ENCODE results near the gene CAMK2B. TPM values are rescaled to one million over a fixed set of nuclear protein-coding genes. Genes with fewer than 3 reads are reported as not detected.

Gene CAMK2B
- total RNA-seq, 1 experiment from 2014 or later = 0.34 TPM

DNA sequence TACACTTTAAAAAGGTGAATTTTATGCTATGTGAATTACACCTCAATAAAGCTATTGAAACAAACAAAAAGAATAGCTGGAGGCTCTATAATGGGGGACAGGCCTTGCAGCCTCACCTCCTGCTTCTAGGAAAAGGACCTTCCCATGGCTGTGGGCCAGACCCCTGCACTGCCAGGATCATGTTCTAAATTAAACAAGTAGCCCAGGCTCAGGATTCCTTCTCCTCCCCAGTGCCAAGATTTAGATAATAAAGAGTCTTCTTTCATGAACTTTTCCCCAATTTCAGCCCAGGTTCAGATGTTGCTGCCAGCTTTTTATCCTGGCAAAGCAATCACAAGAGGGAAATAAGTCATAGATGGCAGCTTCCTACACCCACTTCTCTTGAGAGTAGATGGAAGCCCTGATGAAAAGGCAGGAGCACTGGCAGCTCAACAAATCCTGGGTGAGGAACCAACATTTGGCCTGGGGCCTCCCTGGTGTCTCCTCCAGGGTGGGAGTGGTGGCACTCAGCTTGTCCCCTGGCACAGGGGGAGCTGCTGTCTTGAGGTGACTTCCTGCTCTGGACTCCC is 22.2 kb upstream of the CAMK2B start (continued):
- TF ChIP-seq, protein P1, sequence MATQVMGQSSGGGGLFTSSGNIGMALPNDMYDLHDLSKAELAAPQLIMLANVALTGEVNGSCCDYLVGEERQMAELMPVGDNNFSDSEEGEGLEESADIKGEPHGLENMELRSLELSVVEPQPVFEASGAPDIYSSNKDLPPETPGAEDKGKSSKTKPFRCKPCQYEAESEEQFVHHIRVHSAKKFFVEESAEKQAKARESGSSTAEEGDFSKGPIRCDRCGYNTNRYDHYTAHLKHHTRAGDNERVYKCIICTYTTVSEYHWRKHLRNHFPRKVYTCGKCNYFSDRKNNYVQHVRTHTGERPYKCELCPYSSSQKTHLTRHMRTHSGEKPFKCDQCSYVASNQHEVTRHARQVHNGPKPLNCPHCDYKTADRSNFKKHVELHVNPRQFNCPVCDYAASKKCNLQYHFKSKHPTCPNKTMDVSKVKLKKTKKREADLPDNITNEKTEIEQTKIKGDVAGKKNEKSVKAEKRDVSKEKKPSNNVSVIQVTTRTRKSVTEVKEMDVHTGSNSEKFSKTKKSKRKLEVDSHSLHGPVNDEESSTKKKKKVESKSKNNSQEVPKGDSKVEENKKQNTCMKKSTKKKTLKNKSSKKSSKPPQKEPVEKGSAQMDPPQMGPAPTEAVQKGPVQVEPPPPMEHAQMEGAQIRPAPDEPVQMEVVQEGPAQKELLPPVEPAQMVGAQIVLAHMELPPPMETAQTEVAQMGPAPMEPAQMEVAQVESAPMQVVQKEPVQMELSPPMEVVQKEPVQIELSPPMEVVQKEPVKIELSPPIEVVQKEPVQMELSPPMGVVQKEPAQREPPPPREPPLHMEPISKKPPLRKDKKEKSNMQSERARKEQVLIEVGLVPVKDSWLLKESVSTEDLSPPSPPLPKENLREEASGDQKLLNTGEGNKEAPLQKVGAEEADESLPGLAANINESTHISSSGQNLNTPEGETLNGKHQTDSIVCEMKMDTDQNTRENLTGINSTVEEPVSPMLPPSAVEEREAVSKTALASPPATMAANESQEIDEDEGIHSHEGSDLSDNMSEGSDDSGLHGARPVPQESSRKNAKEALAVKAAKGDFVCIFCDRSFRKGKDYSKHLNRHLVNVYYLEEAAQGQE (IDR thresholded peaks at IDR 0.05; ENCODE audit: low read depth) = no peak
- TF ChIP-seq ZNF274 (IDR thresholded peaks at IDR 0.05; ENCODE audit: low read depth, low read length) (no peak), SP1 (IDR thresholded peaks at IDR 0.05; ENCODE audit: low read depth) (no peak), YY1 (IDR thresholded peaks at IDR 0.05; ENCODE audit: extremely low read depth, insufficient replicate concordance, low read depth, low read length) (no peak), SRF (IDR thresholded peaks at IDR 0.05; ENCODE audit: low read depth) (no peak), EGR1 (IDR thresholded peaks at IDR 0.05; ENCODE audit: low read depth) (no peak), EZH2 (IDR thresholded peaks at IDR 0.05) (no peak), TCF7L2 (IDR thresholded peaks at IDR 0.05; ENCODE audit: borderline replicate concordance, extremely low read depth, insufficient read depth, insufficient read length) (no peak), ZFX (IDR thresholded peaks at IDR 0.05) (no peak)
- TF ChIP-seq, protein P2, sequence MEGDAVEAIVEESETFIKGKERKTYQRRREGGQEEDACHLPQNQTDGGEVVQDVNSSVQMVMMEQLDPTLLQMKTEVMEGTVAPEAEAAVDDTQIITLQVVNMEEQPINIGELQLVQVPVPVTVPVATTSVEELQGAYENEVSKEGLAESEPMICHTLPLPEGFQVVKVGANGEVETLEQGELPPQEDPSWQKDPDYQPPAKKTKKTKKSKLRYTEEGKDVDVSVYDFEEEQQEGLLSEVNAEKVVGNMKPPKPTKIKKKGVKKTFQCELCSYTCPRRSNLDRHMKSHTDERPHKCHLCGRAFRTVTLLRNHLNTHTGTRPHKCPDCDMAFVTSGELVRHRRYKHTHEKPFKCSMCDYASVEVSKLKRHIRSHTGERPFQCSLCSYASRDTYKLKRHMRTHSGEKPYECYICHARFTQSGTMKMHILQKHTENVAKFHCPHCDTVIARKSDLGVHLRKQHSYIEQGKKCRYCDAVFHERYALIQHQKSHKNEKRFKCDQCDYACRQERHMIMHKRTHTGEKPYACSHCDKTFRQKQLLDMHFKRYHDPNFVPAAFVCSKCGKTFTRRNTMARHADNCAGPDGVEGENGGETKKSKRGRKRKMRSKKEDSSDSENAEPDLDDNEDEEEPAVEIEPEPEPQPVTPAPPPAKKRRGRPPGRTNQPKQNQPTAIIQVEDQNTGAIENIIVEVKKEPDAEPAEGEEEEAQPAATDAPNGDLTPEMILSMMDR (IDR thresholded peaks at IDR 0.05 in 2 of 3, conservative IDR thresholded peaks at IDR 0.05 in 1 of 3; ENCODE audit: borderline replicate concordance in 1 of 3, insufficient read depth in 1 of 3, low read depth in 2 of 3, low read length in 2 of 3) = no peak
